Camera-type eye (tissue), 1 donor: ENCODE results near the gene POLG2. TPM values are rescaled to one million over a fixed set of nuclear protein-coding genes. Genes with fewer than 3 reads are reported as not detected.

Experiments
- total RNA-seq: library from RNA; depleted of rRNA; stranded (reverse); fragments of >200 nt; gene quantifications from one replicate; pipeline ENCODE4 v1.2.3, GENCODE V29; 2014

POLG2 gene
- 20.2 TPM for total RNA-seq

GRCh38 chr17:64496786-64497564 lies at the start of gene POLG2:
Gene POLG2, minus strand, starts transcription at chr17:64497054. Its CDS starts 86 bp downstream, at chr17:64496968.

GRCh38 chr17:64506576-64507412 lies 9.9 kb upstream of the POLG2 start, which contains the start of gene CEP95:
Gene CEP95, plus strand, starts transcription at chr17:64506977. Its CDS starts 121 bp downstream, at chr17:64507098.

GRCh38 chr17:64506201-64506575 lies 9.3 kb upstream of the POLG2 start, which contains the start of gene DDX5:
Gene DDX5, minus strand, starts transcription at chr17:64506289. Its CDS starts 170 bp downstream, at chr17:64506119.

GRCh38 chr17:64448665-64449512 lies 48.0 kb downstream of the POLG2 start, which contains the start of gene MILR1:
Gene MILR1, plus strand, starts transcription at chr17:64449115. Its CDS starts 54 bp downstream, at chr17:64449169.

Other genes with a start within 250 kb of the POLG2 start
- 48.1 TPM for gene TEX2, start 233.8 kb downstream of the POLG2 start, total RNA-seq
- 61.3 TPM for gene PECAM1, start 106.2 kb downstream of the POLG2 start, total RNA-seq
- 2.0 TPM for gene MILR1, start 47.9 kb downstream of the POLG2 start, total RNA-seq
- gene DDX5, start 9.2 kb upstream of the POLG2 start, total RNA-seq: 644 TPM
- gene CEP95, start 9.9 kb upstream of the POLG2 start, total RNA-seq: 106 TPM
- gene SMURF2, start 165.3 kb upstream of the POLG2 start, total RNA-seq: 84.8 TPM